Activated naive CD8-positive, alpha-beta T cell treated with anti-CD3 and anti-CD28 coated beads, Interleukin-2, amount 10 ng/mL, durations not matched to agents 7 days and 5 days (primary cell): ENCODE measurements around the gene DNMT3L. TPM values are rescaled to one million over a fixed set of nuclear protein-coding genes. Genes with fewer than 3 reads are reported as not detected.
"Not testable (repeated sequence)": the region's sequence is repeated elsewhere in the genome, so short reads cannot be mapped to it uniquely, and the experiment has no call there.

Source experiments
- ATAC-seq: fragments of 150-1000 bp; cut with Tn5 transposase; one replicate; pipeline ENCODE4 v1.10.0; 2021; ENCODE audit warnings: low read depth, moderate library complexity
- POLR2A ChIA-PET: fragments of 350-600 bp; sonication (Branson Sonifier 250); formaldehyde crosslinking; loops from one replicate; lab custom pipeline; 2021; ENCODE audit warnings: antibody characterized with exemption; lab: Charles Lee
- DNase-seq: peaks from one replicate; pipeline ENCODE4 v3.0.0; 2021
- H3K27ac Mint-ChIP-seq: one replicate; pipeline ENCODE4 v1.8.0; 2022; ENCODE audit warnings: mild to moderate bottlenecking, mixed read lengths
- H3K27me3 Mint-ChIP-seq: one replicate; pipeline ENCODE4 v1.8.0; 2022; ENCODE audit warnings: mild to moderate bottlenecking, moderate library complexity, mixed read lengths
- H3K36me3 Mint-ChIP-seq: one replicate; pipeline ENCODE4 v1.8.0; 2021; ENCODE audit warnings: mild to moderate bottlenecking, mixed read lengths
- H3K4me1 Mint-ChIP-seq: one replicate; pipeline ENCODE4 v1.8.0; 2021; ENCODE audit warnings: mixed read lengths
- H3K4me3 Mint-ChIP-seq: one replicate; pipeline ENCODE4 v1.8.0; 2022; ENCODE audit warnings: mild to moderate bottlenecking, moderate library complexity, mixed read lengths
- H3K9me3 Mint-ChIP-seq: one replicate; pipeline ENCODE4 v1.8.0; 2021; ENCODE audit warnings: mixed read lengths
- total RNA-seq, 2 experiments: library from RNA; stranded (reverse); gene quantifications; one replicate each; pipeline ENCODE4 v1.2.3, GENCODE V29; 2021

The DNMT3L gene
- total RNA-seq, 2 experiments from 2014 or later, result not detected

DNA sequence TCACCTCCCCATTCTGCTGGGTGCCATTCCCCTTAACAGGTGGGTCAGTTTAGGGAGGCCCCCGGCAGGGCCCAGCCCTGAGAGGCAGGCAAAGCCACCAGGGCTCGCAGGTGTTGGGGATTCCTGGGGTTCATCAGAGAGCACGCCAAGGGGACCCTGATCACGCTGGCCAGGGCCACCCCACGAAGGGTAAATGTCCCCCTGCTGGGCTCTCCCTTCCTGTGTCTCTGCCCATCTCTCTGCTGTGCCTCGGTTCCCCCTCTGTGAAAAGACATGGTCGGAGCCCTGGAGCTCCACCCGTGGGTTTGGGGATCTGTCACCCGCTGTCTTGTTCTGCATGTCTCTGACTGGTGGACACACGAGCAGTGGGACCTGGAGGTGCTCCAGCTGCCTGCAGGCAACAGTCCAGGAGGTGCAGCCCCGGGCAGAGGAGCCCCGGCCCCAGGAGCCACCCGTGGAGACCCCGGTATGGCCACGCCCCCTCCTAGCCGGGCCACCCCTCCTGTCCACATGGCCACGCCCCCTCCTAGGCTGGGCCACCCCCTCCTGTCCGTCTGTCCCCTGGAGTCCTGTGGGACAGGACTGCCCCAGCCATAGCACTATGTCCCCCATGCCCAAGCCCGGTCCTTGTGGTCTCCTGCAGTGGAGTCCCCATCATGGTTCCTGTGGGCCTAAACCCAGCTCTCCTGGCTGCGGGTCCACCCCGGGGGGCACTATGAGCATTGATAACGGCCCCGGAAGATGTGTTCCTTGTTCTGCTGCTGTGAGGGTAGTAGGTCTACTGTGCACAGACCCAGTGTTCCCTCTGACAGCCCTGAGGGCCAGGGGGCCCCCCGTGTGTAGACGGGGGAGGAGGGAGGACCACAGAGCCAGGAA is 30.5 kb upstream of the DNMT3L start:
- Mint-ChIP-seq H3K36me3 (no peaks in the 10 kb centered on the region), H3K4me1 (peaks cover 2% of the 10 kb centered on the region)

DNA sequence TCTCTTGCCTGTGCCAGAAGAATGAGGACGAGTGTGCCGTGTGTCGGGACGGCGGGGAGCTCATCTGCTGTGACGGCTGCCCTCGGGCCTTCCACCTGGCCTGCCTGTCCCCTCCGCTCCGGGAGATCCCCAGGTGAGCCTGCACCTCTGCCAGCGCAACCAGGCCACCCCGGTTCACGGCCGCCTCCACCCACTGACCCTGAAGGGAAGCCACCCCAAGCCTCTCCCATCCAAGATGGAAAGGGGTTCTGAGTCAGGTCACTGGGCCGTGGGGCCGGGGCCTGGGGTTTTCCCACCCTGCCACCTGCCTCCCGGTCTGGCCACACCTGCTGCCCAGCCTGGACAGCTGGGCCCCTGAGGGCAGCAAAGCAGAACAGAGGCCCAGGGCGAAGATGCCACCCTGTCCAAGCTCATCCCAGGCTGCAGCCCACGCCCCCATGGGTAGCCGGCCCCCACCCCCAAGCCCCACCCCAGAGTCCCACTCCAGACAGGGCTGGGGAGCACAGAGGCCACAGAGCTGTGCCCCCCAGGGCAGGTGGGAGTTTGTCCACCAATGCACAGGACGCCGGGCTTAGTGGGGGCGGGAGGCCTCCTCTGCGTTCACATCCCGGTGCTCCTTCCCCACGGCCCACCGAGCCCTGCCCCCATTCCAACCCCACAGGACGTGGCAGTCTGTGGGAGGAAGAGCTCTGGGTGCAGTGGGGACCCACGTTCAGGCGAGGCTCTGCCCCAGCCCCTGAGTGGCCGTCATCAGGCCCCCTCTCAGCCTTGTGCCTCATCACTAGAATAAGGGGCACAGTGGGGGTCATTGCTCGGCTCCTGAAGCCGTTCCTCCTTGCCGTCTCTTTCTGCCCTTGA is 29.6 kb upstream of the DNMT3L start:
- Mint-ChIP-seq H3K36me3 (no peaks in the 10 kb centered on the region), H3K27me3 (peaks cover 3% of the 10 kb centered on the region), H3K4me1 (peaks cover 2% of the 10 kb centered on the region), H3K4me3 (no peak overlapping the region), H3K9me3 (no peaks in the 10 kb centered on the region), H3K27ac (no peak overlapping the region)
- ATAC-seq (no peak), DNase-seq (no peak)
- POLR2A ChIA-PET, result no interaction called here

More for the DNA sequence above, 30.5 kb upstream of the DNMT3L start:
- peaks cover 3% of the 10 kb centered on the region for H3K27me3 Mint-ChIP-seq
- no peak overlapping the region for H3K27ac Mint-ChIP-seq
- no peak for ATAC-seq
- no peak overlapping the region for H3K4me3 Mint-ChIP-seq
- H3K9me3 Mint-ChIP-seq, result no peaks in the 10 kb centered on the region
- POLR2A ChIA-PET, result no interaction called here
- no peak for DNase-seq

DNA sequence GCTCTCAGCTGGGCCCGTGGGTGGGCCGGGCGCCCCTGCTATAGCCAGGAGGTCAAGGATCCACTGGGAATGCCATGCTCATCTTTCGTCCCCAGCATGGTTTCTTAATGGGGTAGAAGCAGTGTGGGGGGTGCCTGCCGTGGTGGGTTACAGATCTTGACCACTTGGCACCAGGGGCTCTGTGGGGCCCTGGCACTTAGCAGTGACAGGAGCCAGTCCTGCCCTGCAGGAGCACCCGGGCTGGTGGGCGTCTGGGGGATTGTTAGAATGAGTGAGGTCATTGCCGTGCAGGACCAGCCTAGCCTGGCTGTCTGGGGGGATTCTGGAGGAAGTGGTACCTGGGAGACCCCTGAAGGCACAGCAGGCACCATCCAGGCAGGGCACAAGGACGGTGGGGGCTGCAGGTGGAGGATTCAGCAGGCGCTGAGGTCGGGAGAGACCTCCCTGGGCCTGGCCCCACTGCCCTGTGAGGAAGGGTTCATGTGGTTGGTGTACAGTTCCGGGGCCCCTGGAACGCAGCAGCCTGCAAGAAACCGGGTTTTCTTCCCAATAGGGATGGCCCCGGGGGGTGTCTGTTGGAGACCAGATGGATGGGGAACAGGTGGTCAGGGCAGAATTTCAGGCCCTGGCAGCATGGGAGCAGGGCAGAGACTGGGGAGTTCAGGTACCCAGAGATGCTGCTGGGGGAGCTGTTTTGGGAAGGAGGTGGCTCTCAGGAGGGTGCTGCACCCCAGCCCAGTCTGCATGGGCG is 28.8 kb upstream of the DNMT3L start:
- Mint-ChIP-seq H3K4me1 (peaks cover 2% of the 10 kb centered on the region), H3K9me3 (no peaks in the 10 kb centered on the region), H3K27ac (no peak overlapping the region), H3K4me3 (no peak overlapping the region), H3K36me3 (no peaks in the 10 kb centered on the region), H3K27me3 (peaks cover 3% of the 10 kb centered on the region)
- ATAC-seq (no peak), DNase-seq (no peak)
- POLR2A ChIA-PET, result interaction anchor here (0.6 kb wide), 1 partner anchor 12 kb away, joined by 7 read pairs; no protein-coding TSS in a partner anchor

DNA sequence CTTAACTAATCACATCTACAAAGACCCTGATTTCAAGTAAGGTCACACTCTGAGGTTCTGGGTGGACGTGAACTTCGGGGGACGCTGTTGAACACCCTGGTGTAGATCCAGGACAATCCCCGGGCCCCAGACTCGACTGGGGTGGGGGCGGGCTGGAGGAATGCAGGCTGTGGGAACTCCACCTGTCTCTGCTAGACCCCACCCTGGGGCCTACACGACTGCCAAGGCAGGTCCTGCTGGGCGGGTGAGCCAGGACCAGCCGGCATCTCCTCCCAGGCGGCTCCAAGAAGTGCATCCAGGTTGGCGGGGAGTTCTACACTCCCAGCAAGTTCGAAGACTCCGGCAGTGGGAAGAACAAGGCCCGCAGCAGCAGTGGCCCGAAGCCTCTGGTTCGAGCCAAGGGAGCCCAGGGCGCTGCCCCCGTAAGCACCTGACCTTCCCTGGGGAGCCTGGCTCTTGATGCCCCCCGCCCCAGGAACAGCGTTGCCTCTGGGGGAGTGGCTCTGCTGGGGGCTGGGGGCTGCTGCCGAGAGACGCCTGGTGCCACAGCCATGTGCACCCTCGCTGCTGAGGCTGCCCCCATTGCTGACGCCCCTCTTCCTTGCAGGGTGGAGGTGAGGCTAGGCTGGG is 27.8 kb upstream of the DNMT3L start:
- Mint-ChIP-seq H3K36me3 (no peaks in the 10 kb centered on the region), H3K4me1 (no peaks in the 10 kb centered on the region), H3K27me3 (peaks cover 3% of the 10 kb centered on the region), H3K27ac (no peak overlapping the region), H3K9me3 (no peaks in the 10 kb centered on the region), H3K4me3 (no peak overlapping the region)
- DNase-seq (no peak), ATAC-seq (no peak)
- POLR2A ChIA-PET, result no interaction called here

DNA sequence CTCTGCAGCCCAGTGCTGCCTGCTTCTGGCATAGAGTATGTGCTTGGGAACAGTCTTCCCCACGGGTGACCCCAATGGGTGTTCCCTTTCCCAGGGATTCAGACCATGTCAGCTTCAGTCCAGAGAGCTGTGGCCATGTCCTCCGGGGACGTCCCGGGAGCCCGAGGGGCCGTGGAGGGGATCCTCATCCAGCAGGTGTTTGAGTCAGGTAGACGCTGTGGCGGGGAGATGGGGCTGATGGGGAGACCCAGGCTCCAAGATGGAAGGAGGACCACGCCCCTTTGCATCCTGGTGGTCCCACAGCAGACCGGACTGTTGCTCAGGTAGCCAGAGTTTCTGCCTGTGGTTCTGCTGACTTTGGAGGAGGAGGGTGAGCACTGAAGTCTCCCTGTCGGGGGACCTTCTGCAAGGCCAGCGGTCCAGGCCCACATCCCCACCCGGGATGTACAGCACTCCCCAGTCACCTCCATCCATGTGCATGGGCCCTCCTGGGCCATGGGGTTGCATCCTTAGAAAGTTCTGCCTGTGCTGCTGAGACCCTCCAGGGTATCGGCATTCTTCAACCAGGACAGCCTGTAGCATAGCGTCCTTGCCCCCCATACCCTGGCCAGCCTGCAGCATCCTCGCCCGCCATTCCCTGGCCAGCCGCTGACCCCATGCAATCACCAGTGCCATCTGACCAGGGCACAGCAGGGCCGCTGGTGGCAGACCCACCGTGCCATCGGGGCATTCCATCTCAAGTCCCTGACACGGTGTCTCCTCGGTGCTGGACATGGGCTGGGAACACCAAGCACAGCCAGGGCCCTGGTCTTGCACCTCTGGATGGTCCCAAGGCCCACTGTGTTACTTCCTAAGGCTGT is 26.8 kb upstream of the DNMT3L start:
- H3K27ac Mint-ChIP-seq, result no peak overlapping the region
- no peaks in the 10 kb centered on the region for H3K9me3 Mint-ChIP-seq
- H3K27me3 Mint-ChIP-seq, result peaks cover 5% of the 10 kb centered on the region
- H3K4me1 Mint-ChIP-seq, result no peaks in the 10 kb centered on the region
- no peak overlapping the region for H3K4me3 Mint-ChIP-seq
- no peaks in the 10 kb centered on the region for H3K36me3 Mint-ChIP-seq
- POLR2A ChIA-PET, result no interaction called here
- no peak for ATAC-seq
- DNase-seq, result no peak

DNA sequence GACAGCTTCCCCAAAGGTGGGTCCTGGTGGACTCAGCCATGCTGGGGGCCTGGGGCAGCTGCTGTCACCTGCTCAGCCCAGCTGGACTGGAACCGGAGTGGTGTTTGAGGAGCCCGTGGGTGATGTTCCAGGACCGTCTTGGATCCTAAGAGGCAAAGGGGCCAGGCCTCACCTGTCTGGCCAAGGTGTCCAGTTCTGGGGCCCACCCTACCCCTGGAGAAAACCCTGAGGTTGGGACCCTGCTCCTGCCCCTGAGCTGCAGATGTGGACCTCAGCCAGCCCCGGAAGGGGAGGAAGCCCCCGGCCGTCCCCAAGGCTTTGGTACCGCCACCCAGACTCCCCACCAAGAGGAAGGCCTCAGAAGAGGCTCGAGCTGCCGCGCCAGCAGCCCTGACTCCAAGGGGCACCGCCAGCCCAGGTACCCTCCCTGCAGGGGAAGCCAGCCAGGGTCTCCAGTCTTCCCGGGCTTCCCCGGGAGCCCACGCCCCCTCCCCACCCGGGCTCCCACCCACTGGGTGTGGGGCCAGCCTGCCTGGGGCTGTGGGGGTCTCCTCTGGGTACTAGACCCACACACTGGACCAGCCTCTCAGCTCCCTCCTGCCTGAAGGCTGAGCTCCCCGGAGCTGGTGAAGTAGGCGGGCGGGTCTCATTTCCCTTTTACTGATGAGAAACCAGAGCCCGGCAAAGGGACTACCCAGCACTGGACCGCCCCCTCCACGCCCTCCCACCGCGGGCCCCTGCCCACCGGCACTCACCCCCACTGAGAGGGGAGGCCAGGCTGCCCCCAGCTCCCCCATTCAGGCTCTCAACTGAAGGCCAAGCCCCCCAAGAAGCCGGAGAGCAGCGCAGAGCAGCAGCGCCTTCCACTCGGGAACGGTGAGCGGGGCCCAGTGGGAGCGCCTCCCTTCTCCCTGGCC is 25.3 kb upstream of the DNMT3L start:
- Mint-ChIP-seq H3K27ac (no peak overlapping the region), H3K9me3 (no peaks in the 10 kb centered on the region), H3K4me1 (no peaks in the 10 kb centered on the region), H3K27me3 (peaks cover 5% of the 10 kb centered on the region), H3K36me3 (no peaks in the 10 kb centered on the region), H3K4me3 (no peak overlapping the region)
- POLR2A ChIA-PET, result no interaction called here
- ATAC-seq (no peak), DNase-seq (no peak)

DNA sequence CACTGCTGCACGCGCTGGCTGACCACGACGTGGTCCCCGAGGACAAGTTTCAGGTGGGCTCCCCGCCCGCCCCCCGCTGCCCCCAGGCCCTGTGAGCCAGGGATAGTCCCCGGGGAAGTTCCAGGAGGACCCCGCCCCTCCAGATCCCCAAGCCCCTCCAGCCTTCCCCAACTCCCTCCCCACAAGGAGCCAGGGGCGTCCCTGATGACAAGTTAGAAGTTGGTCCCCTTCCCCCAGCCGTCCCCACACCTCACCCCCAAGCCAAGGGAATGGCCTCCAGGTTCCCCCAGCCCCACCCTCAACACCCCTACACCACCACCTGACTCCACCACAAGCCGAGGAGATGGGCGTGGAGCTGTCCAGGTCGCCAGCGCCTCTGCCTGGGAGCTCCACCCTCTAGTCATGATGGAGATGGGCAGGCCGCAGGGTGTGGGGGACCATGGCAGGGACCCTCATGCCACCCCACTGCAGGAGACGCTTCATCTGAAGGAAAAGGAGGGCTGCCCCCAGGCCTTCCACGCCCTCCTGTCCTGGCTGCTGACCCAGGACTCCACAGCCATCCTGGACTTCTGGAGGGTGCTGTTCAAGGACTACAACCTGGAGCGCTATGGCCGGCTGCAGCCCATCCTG is 24.5 kb upstream of the DNMT3L start:
- no peak for ATAC-seq
- POLR2A ChIA-PET, result no interaction called here
- no peaks in the 10 kb centered on the region for H3K36me3 Mint-ChIP-seq

DNA sequence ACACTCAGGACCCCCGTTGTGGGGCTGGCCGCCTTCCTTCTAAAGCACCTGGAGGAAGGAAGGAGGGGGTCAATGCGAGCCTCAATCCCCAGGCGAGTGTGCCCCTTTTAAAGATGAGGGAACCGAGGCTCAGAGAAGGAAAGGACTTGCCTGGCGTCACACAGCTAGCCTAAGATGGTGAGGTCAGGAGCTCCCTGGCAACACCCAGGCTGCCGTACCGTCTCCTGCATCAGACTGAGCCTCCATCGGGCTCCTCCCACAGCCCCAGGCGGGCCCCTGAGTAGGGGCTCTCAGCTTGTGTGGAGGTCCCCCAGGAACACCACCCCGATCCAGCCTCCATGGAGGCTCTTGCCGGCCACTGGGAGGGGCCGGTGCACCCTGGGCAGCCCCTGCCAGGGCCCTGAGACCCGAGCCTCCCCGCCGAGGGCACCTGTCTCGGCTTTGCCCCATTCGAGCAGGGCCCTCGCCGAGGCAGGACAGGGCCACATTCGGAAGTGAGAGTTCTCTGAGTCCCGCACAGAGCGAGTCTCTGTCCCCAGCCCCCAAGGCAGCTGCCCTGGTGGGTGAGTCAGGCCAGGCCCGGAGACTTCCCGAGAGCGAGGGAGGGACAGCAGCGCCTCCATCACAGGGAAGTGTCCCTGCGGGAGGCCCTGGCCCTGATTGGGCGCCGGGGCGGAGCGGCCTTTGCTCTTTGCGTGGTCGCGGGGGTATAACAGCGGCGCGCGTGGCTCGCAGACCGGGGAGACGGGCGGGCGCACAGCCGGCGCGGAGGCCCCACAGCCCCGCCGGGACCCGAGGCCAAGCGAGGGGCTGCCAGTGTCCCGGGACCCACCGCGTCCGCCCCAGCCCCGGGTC is 23.7 kb upstream of the DNMT3L start, which contains the start of gene AIRE:
Gene AIRE (plus strand): TSS at position 739 of the 855 bp plus-strand sequence. CDS start 131 bp downstream, outside the sequence.
- H3K9me3 Mint-ChIP-seq, result no peaks in the 10 kb centered on the region
- no peaks in the 10 kb centered on the region for H3K4me1 Mint-ChIP-seq
- no peak within 1 kb of the TSS for H3K4me3 Mint-ChIP-seq
- H3K36me3 Mint-ChIP-seq, result no peaks in the 10 kb centered on the region
- H3K27ac Mint-ChIP-seq, result no peak within 1 kb of the TSS
- ATAC-seq (no peak), DNase-seq (no peak)
- H3K27me3 Mint-ChIP-seq, result peaks cover 2% of the 10 kb centered on the region
- POLR2A ChIA-PET, result no interaction called here

More for the DNA sequence above, 24.5 kb upstream of the DNMT3L start:
- Mint-ChIP-seq H3K4me3 (no peak overlapping the region), H3K27ac (no peak overlapping the region), H3K9me3 (no peaks in the 10 kb centered on the region), H3K27me3 (peaks cover 5% of the 10 kb centered on the region), H3K4me1 (no peaks in the 10 kb centered on the region)
- DNase-seq, result no peak

DNA sequence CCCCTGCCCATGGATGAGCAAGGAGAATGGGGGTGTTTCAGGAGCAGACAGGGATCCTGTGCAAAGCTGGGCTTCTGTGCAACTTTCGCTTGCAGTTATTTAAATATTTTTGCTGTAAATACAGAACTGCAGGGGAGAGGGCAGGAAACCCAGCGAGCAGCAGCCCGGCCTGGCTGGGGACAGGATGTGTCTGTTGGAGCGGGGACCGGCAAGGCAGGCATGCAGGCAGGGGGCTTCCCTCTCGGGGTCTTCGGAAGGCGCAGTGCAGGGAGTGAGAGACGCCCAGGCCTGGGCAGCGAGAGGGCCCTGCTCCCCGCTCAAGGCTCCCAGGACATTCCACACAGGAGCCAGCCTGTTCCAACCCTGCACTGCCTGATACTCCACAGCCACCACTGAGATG is 22.3 kb upstream of the DNMT3L start:
- DNase-seq (no peak), ATAC-seq (no peak)
- no peaks in the 10 kb centered on the region for H3K36me3 Mint-ChIP-seq
- no peak overlapping the region for H3K4me3 Mint-ChIP-seq
- no peak overlapping the region for H3K27ac Mint-ChIP-seq
- H3K9me3 Mint-ChIP-seq, result no peaks in the 10 kb centered on the region
- H3K4me1 Mint-ChIP-seq, result no peaks in the 10 kb centered on the region
- H3K27me3 Mint-ChIP-seq, result peaks cover 2% of the 10 kb centered on the region
- POLR2A ChIA-PET, result no interaction called here

DNA sequence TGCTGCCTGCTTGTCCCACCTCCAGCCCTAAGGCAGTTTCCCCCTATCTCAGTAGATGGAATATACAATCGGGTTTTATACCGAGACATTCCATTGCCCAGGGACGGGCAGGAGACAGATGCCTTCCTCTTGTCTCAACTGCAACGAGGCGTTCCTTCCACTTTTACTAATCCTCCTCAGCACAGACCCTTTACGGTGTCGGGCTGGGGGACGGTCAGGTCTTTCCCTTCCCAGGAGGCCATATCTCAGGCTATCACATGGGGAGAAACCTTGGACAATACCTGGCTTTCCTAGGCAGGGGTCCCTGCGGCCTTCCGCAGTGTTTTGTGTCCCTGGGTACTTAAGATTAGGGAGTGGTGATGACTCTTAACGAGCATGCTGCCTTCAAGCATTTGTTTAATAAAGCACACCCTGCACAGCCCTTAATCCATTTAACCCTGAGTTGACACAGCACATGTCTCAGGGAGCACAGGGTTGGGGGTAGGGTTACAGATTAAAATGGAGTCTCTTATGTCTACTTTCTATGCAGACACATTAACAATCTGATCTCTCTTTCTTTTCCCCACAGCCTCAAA is 21.6 kb upstream of the DNMT3L start:
- POLR2A ChIA-PET, H3K27me3 Mint-ChIP-seq, ATAC-seq, H3K4me3 Mint-ChIP-seq, H3K9me3 Mint-ChIP-seq, H3K36me3 Mint-ChIP-seq, DNase-seq, H3K27ac Mint-ChIP-seq, H3K4me1 Mint-ChIP-seq: not testable (repeated sequence)
